Transverse colon (tissue), 3 donors: ENCODE results near the gene NUDT16.

Source experiments
- POLR2A ChIP-seq: fragments of 450-650 bp; IDR thresholded peaks from one replicate; pipeline ENCODE4 v1.6.1; 2016; ENCODE audit warnings: antibody characterized with exemption, mild to moderate bottlenecking, moderate library complexity
- TF ChIP-seq, protein P1 (sequence below), 5 experiments: fragments of 200-600 bp in 3 of 5; fragments of 450-650 bp in 2 of 5; sonication (generic) in 3 of 5; IDR thresholded peaks; 1 replicate in 2 of 5; 2 replicates in 3 of 5; pipeline ENCODE4 v1.5.1; 2016 to 2017; ENCODE audit warnings: antibody characterized with exemption in 5 of 5, inconsistent platforms in 3 of 5, mild to moderate bottlenecking in 2 of 5, moderate library complexity in 1 of 5

- TF ChIP-seq, protein P1, sequence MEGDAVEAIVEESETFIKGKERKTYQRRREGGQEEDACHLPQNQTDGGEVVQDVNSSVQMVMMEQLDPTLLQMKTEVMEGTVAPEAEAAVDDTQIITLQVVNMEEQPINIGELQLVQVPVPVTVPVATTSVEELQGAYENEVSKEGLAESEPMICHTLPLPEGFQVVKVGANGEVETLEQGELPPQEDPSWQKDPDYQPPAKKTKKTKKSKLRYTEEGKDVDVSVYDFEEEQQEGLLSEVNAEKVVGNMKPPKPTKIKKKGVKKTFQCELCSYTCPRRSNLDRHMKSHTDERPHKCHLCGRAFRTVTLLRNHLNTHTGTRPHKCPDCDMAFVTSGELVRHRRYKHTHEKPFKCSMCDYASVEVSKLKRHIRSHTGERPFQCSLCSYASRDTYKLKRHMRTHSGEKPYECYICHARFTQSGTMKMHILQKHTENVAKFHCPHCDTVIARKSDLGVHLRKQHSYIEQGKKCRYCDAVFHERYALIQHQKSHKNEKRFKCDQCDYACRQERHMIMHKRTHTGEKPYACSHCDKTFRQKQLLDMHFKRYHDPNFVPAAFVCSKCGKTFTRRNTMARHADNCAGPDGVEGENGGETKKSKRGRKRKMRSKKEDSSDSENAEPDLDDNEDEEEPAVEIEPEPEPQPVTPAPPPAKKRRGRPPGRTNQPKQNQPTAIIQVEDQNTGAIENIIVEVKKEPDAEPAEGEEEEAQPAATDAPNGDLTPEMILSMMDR (IDR thresholded peaks at IDR 0.05), result no peak
- TF ChIP-seq POLR2A, result no peak
Observed at GRCh38 chr3:131421301-131421700, 39.7 kb downstream of the NUDT16 start.
